ENCODE results near the gene CCDC9B. TPM values are rescaled to one million over a fixed set of nuclear protein-coding genes. Genes with fewer than 3 reads are reported as not detected.

Gene CCDC9B
- total RNA-seq, 1 experiment from 2014 or later: 9.4 TPM

- no peak for DNase-seq (ENCODE audit: low read depth)
Measured at GRCh38 chr15:40365624-40366456, 25.1 kb upstream of the CCDC9B start.

- DNase-seq (ENCODE audit: low read depth): no peak
Measured at GRCh38 chr15:40365016-40365415, 24.3 kb upstream of the CCDC9B start.

- DNase-seq (ENCODE audit: low read depth): no peak
Measured at GRCh38 chr15:40364251-40364650, 23.5 kb upstream of the CCDC9B start.

- no peak for DNase-seq (ENCODE audit: low read depth)
Measured at GRCh38 chr15:40363611-40364010, 22.9 kb upstream of the CCDC9B start.

- no peak for DNase-seq (ENCODE audit: low read depth)
Measured at GRCh38 chr15:40361640-40362039, 20.9 kb upstream of the CCDC9B start.

GRCh38 chr15:40360015-40360414 is 19.3 kb upstream of the CCDC9B start:
- no peak for DNase-seq (ENCODE audit: low read depth)

- no peak for DNase-seq (ENCODE audit: low read depth)
Measured at GRCh38 chr15:40358471-40359353, 18.0 kb upstream of the CCDC9B start.

GRCh38 chr15:40357723-40358470 is 17.2 kb upstream of the CCDC9B start, which contains the start of gene DISP2:
Gene DISP2 (plus strand): TSS chr15:40358219. CDS start chr15:40358322, 103 bp downstream.
- DNase-seq (ENCODE audit: low read depth): peak; percentile 69

- DNase-seq (ENCODE audit: low read depth): no peak
Measured at GRCh38 chr15:40357246-40357645, 16.5 kb upstream of the CCDC9B start.

- peak; percentile 55 for DNase-seq (ENCODE audit: low read depth)
Measured at GRCh38 chr15:40355976-40356585, 15.3 kb upstream of the CCDC9B start.

GRCh38 chr15:40354408-40355171 is 13.9 kb upstream of the CCDC9B start:
- DNase-seq (ENCODE audit: low read depth): peak; percentile 20

GRCh38 chr15:40353697-40354096 is 13.0 kb upstream of the CCDC9B start:
- DNase-seq (ENCODE audit: low read depth): no peak

GRCh38 chr15:40352281-40352901 is 11.7 kb upstream of the CCDC9B start:
- no peak for DNase-seq (ENCODE audit: low read depth)

- no peak for DNase-seq (ENCODE audit: low read depth)
Measured at GRCh38 chr15:40349163-40349562, 8.4 kb upstream of the CCDC9B start.

- DNase-seq (ENCODE audit: low read depth): no peak
Measured at GRCh38 chr15:40348474-40348870, 7.7 kb upstream of the CCDC9B start.

GRCh38 chr15:40347559-40348473 is 7.1 kb upstream of the CCDC9B start:
- no peak for DNase-seq (ENCODE audit: low read depth)

- DNase-seq (ENCODE audit: low read depth): no peak
Measured at GRCh38 chr15:40346579-40347558, 6.1 kb upstream of the CCDC9B start.
